ENCODE results near the gene SLIT1. TPM values are rescaled to one million over a fixed set of nuclear protein-coding genes. Genes with fewer than 3 reads are reported as not detected.
"Not testable (repeated sequence)": the region's sequence is repeated elsewhere in the genome, so short reads cannot be mapped to it uniquely, and the experiment has no call there.

Gene SLIT1
- total RNA-seq, 1 donor from 2014 or later: not detected

- no peak for DNase-seq (ENCODE audit: low read depth in 2 of 2)
Observed at GRCh38 chr10:97047083-97047736, 138.5 kb downstream of the SLIT1 start.

- DNase-seq (ENCODE audit: low read depth in 2 of 2): no peak
Observed at GRCh38 chr10:97046456-97047082, 139.2 kb downstream of the SLIT1 start.

GRCh38 chr10:97043563-97043855 is 142.2 kb downstream of the SLIT1 start:
- DNase-seq (ENCODE audit: low read depth in 2 of 2): no peak

GRCh38 chr10:97042716-97043562 is 142.8 kb downstream of the SLIT1 start:
- no peak for DNase-seq (ENCODE audit: low read depth in 2 of 2)

- no peak for DNase-seq (ENCODE audit: low read depth in 2 of 2)
Observed at GRCh38 chr10:97042081-97042480, 143.7 kb downstream of the SLIT1 start.

GRCh38 chr10:97040706-97041105 is 145.1 kb downstream of the SLIT1 start:
- DNase-seq (ENCODE audit: low read depth in 2 of 2): no peak

GRCh38 chr10:97040248-97040584 is 145.5 kb downstream of the SLIT1 start:
- no peak for DNase-seq (ENCODE audit: low read depth in 2 of 2)

- no peak for DNase-seq (ENCODE audit: low read depth in 2 of 2)
Observed at GRCh38 chr10:97039538-97040247, 146.1 kb downstream of the SLIT1 start.

GRCh38 chr10:97038688-97039087 is 147.1 kb downstream of the SLIT1 start:
- DNase-seq (ENCODE audit: low read depth in 2 of 2): no peak

GRCh38 chr10:97037365-97038361 is 148.1 kb downstream of the SLIT1 start:
- DNase-seq (ENCODE audit: low read depth in 2 of 2): peak; percentile 55 to 72

- DNase-seq (ENCODE audit: low read depth in 2 of 2): no peak
Observed at GRCh38 chr10:97034958-97035769, 150.6 kb downstream of the SLIT1 start.

- no peak for DNase-seq (ENCODE audit: low read depth in 2 of 2)
Observed at GRCh38 chr10:97034301-97034700, 151.5 kb downstream of the SLIT1 start.

- not testable (repeated sequence) for DNase-seq (ENCODE audit: low read depth in 2 of 2)
Observed at GRCh38 chr10:97033841-97034240, 151.9 kb downstream of the SLIT1 start.

- DNase-seq (ENCODE audit: low read depth in 2 of 2): no peak
Observed at GRCh38 chr10:97032624-97033023, 153.1 kb downstream of the SLIT1 start.

- no peak for DNase-seq (ENCODE audit: low read depth in 2 of 2)
Observed at GRCh38 chr10:97031459-97031858, 154.3 kb downstream of the SLIT1 start.

- DNase-seq (ENCODE audit: low read depth in 2 of 2): no peak
Observed at GRCh38 chr10:97030894-97031293, 154.9 kb downstream of the SLIT1 start.

- no peak for DNase-seq (ENCODE audit: low read depth in 2 of 2)
Observed at GRCh38 chr10:97029271-97029670, 156.5 kb downstream of the SLIT1 start.

- DNase-seq (ENCODE audit: low read depth in 2 of 2): no peak
Observed at GRCh38 chr10:97028832-97029178, 157.0 kb downstream of the SLIT1 start.

- no peak for DNase-seq (ENCODE audit: low read depth in 2 of 2)
Observed at GRCh38 chr10:97028126-97028831, 157.5 kb downstream of the SLIT1 start.
